Measurements from ENCODE around the gene NCKAP5. TPM values are rescaled to one million over a fixed set of nuclear protein-coding genes. Genes with fewer than 3 reads are reported as not detected.

NCKAP5 gene
- total RNA-seq, 1 donor from 2014 or later, result 0.46 TPM

GRCh38 chr2:133525613-133526529 is 42.4 kb downstream of the NCKAP5 start:
- H3K27me3 Mint-ChIP-seq (ENCODE audit: unreplicated experiment), result peaks cover 7% of the 10 kb centered on the region
- TF ChIP-seq CTCF (IDR thresholded peaks at IDR 0.05), result no peak
- no peak overlapping the region for H3K27ac Mint-ChIP-seq (ENCODE audit: unreplicated experiment)
- no peaks in the 10 kb centered on the region for H3K36me3 Mint-ChIP-seq (ENCODE audit: unreplicated experiment)
- no peaks in the 10 kb centered on the region for H3K9me3 Mint-ChIP-seq (ENCODE audit: unreplicated experiment)
- DNase-seq (ENCODE audit: extremely low spot score, unreplicated experiment), result no peak
- H3K4me1 Mint-ChIP-seq (ENCODE audit: unreplicated experiment), result no peaks in the 10 kb centered on the region
- no peak overlapping the region for H3K4me3 Mint-ChIP-seq (ENCODE audit: unreplicated experiment)

- no peak for DNase-seq (ENCODE audit: extremely low spot score, unreplicated experiment)
- H3K4me3 Mint-ChIP-seq (ENCODE audit: unreplicated experiment), result no peak overlapping the region
- no peaks in the 10 kb centered on the region for H3K36me3 Mint-ChIP-seq (ENCODE audit: unreplicated experiment)
- H3K4me1 Mint-ChIP-seq (ENCODE audit: unreplicated experiment), result no peaks in the 10 kb centered on the region
- H3K27ac Mint-ChIP-seq (ENCODE audit: unreplicated experiment), result no peak overlapping the region
- H3K27me3 Mint-ChIP-seq (ENCODE audit: unreplicated experiment), result peaks cover 7% of the 10 kb centered on the region
- TF ChIP-seq CTCF (IDR thresholded peaks at IDR 0.05), result no peak
- no peaks in the 10 kb centered on the region for H3K9me3 Mint-ChIP-seq (ENCODE audit: unreplicated experiment)
Observed at GRCh38 chr2:133525090-133525489, 43.2 kb downstream of the NCKAP5 start.

GRCh38 chr2:133523406-133523805 is 44.9 kb downstream of the NCKAP5 start:
- DNase-seq (ENCODE audit: extremely low spot score, unreplicated experiment), result no peak
- Mint-ChIP-seq H3K9me3 (ENCODE audit: unreplicated experiment) (no peaks in the 10 kb centered on the region), H3K36me3 (ENCODE audit: unreplicated experiment) (no peaks in the 10 kb centered on the region), H3K4me3 (ENCODE audit: unreplicated experiment) (no peak overlapping the region), H3K27ac (ENCODE audit: unreplicated experiment) (no peak overlapping the region), H3K27me3 (ENCODE audit: unreplicated experiment) (peaks cover 7% of the 10 kb centered on the region), H3K4me1 (ENCODE audit: unreplicated experiment) (no peaks in the 10 kb centered on the region)
- TF ChIP-seq CTCF (IDR thresholded peaks at IDR 0.05), result no peak

- Mint-ChIP-seq H3K36me3 (ENCODE audit: unreplicated experiment) (no peaks in the 10 kb centered on the region), H3K27me3 (ENCODE audit: unreplicated experiment) (peaks cover 7% of the 10 kb centered on the region), H3K9me3 (ENCODE audit: unreplicated experiment) (no peaks in the 10 kb centered on the region), H3K27ac (ENCODE audit: unreplicated experiment) (no peak overlapping the region), H3K4me3 (ENCODE audit: unreplicated experiment) (no peak overlapping the region), H3K4me1 (ENCODE audit: unreplicated experiment) (peaks cover 3% of the 10 kb centered on the region)
- TF ChIP-seq CTCF (IDR thresholded peaks at IDR 0.05), result no peak
- no peak for DNase-seq (ENCODE audit: extremely low spot score, unreplicated experiment)
Observed at GRCh38 chr2:133522204-133522603, 46.1 kb downstream of the NCKAP5 start.

- H3K4me3 Mint-ChIP-seq (ENCODE audit: unreplicated experiment), result no peak overlapping the region
- no peak overlapping the region for H3K27ac Mint-ChIP-seq (ENCODE audit: unreplicated experiment)
- H3K4me1 Mint-ChIP-seq (ENCODE audit: unreplicated experiment), result peaks cover 3% of the 10 kb centered on the region
- DNase-seq (ENCODE audit: extremely low spot score, unreplicated experiment), result no peak
- H3K27me3 Mint-ChIP-seq (ENCODE audit: unreplicated experiment), result peaks cover 7% of the 10 kb centered on the region
- H3K36me3 Mint-ChIP-seq (ENCODE audit: unreplicated experiment), result no peaks in the 10 kb centered on the region
- no peaks in the 10 kb centered on the region for H3K9me3 Mint-ChIP-seq (ENCODE audit: unreplicated experiment)
- TF ChIP-seq CTCF (IDR thresholded peaks at IDR 0.05), result no peak
Observed at GRCh38 chr2:133521146-133521745, 47.0 kb downstream of the NCKAP5 start.

All from osteocyte (in vitro differentiated cells).